HG03108 (cell line): ENCODE results near the gene RNLS.
"Not testable (repeated sequence)": the region's sequence is repeated elsewhere in the genome, so short reads cannot be mapped to it uniquely, and the experiment has no call there.

Source experiments
- ATAC-seq: cut with Tn5 transposase; IDR thresholded peaks from one replicate; pipeline ENCODE4 v1.9.1; 2021; ENCODE audit warnings: moderate library complexity; ENCODE audit not compliant: unreplicated experiment

The RNLS gene

GRCh38 chr10:88312855-88313254 is 270.3 kb downstream of the RNLS start:
- ATAC-seq = no peak

- ATAC-seq = no peak
Measured at GRCh38 chr10:88311264-88311663, 271.9 kb downstream of the RNLS start.

DNA sequence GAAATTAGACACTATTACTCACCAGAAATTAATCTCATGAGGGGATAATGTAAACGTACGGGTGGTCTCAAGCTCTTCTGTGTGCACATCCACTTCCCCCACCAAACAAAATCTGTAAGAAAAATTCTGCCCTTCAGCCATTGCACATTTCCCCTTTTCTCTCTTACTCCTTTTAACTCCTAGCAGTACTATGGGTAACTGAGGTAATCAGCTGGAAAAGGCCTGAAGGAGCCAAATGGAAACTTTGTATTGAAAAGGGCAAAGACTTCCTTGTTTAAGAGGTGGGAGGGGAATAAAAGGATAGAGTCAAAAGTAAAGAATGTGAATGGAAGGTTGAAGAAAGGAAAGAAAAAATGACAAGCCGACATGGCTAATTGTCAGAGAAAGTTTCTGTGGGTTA is 273.8 kb downstream of the RNLS start:
- ATAC-seq = no peak

DNA sequence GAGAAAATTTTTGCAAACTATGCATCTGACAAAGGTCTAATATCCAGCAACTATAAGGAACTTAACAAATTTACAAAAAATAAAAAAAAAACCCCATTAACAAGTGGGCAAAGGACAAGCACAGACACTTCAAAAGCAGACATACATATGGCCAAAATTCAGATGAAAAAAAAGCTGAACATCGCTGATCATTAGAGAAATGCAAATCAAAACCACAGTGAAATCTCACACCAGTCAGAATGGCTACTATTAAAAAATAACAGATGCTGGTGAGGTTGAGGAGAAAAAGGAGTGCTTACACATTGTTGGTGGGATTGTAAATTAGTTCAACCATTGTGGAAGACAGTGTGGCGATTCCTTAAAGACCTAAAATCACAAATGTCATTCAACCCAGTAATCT is 274.8 kb downstream of the RNLS start:
- ATAC-seq = not testable (repeated sequence)

GRCh38 chr10:88299787-88300186 is 283.3 kb downstream of the RNLS start:
- no peak for ATAC-seq

- ATAC-seq = no peak
Measured at GRCh38 chr10:88297103-88297502, 286.0 kb downstream of the RNLS start.

GRCh38 chr10:88293651-88294230 is 289.4 kb downstream of the RNLS start:
- ATAC-seq = no peak

GRCh38 chr10:88293073-88293472 is 290.0 kb downstream of the RNLS start:
- no peak for ATAC-seq

GRCh38 chr10:88292185-88292514 is 291.0 kb downstream of the RNLS start:
- ATAC-seq = no peak

DNA sequence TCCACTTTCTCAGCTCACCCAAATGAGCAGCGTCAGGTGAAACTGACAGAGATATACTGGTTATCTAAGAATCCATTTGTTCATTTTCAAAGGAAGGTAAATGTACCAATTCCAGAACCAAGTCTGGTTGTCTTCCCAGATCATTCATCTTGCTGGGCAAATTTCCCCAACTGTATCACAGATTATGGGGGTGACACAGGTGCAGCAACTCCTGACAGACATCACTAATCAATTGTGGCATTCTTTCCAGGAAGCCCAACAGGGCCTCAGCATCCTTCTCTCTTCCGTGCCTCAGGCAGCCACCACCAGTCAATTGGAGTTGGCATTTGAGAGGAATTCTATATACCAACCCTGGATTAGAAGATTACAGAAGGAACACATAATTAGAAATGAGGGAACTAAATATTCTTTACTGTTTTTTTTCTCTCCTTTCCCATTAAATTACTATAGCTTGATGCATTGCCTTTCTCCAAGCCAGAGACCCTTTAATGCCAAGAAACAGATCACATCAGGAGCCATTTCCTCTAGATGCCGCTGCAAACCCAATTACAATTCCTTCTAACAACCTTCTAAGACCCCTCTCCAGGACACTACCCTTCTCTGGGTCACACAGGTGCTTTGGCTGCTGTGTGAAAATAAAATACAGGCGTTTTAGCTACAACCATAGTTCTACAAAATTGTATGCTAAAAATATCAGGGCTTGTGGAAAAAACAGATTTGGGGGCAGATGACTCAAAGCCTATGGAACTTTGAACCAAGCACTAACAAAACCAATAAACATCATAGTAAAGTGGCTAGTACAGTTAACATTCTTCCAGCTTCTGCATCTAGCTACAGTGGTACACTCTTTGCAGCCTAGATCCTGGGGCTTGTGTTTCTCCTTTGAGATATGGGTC is 291.6 kb downstream of the RNLS start:
- ATAC-seq = no peak

- ATAC-seq = no peak
Measured at GRCh38 chr10:88289342-88289741, 293.8 kb downstream of the RNLS start.

GRCh38 chr10:88288320-88289059 is 294.6 kb downstream of the RNLS start:
- peak; percentile 57 for ATAC-seq

DNA sequence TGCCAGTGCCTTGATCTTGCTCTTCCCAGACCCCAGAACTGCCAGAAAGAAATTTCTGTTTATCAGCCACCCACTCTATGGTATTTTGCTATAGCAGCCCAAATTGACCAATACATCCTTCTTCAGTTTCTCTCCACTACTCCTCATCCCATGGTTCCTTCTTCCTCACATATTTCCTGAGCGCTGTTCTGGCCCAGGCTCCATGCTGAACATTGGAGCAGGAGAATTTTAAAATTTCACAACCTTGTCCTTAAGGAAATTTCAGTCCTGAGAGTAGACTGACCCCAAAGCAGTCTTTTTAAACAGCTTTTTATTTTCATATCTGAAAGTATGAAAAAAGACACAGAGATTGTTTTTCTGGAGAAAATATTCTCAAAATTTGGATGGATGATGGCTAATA is 297.1 kb downstream of the RNLS start:
- no peak for ATAC-seq

DNA sequence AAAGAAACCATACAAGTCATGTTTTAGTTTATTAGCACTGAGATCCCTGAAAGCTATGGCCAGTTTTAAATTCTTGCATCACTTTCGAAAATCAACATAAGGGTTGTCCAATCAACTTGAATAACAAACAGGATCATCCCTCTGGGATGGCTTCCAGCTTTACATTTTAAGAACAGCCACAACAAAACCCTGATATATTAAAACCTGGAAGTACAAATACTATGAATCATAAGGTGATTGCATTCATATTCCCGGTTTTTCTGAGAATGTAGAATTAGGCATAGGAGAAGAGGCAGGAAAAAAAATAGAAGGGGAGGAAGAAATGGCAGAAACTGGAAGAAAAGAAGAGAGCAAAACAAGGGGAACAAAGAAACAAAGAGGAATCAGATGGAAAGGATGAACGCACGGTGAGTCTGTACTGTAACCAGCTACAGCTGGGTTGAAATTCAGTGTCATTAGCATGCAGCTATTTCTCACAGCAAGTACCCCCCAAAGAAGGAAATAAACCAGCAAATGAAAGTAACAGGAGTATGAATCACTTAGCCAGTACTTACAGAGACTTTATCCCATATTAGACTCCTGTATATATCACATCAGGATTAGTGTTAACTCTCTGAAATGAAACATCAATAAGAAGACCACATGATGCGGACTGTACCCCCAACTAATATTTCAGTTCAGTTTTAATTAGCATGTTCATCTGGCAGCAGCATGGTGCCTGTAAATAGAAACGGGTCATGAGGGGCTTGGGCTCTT is 301.3 kb downstream of the RNLS start:
- ATAC-seq = no peak

DNA sequence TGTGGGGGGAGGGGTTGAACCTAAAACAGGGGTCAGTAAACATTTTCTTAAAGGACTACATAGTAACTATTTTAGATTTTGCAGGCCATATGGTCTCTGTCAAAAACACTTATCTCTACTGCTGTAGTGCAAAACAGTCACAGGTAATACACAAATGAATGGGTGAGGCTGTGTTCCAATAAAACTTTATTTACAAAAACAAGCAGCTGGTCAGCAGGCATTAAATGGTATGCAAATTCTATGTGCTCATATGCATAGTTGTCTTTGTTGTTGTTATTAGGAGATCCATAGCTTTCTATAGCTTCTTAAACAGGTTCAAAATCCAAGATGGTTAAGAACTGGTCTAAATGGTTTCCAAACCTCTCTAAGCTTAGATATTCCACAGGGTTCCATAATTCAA is 302.6 kb downstream of the RNLS start:
- no peak for ATAC-seq

DNA sequence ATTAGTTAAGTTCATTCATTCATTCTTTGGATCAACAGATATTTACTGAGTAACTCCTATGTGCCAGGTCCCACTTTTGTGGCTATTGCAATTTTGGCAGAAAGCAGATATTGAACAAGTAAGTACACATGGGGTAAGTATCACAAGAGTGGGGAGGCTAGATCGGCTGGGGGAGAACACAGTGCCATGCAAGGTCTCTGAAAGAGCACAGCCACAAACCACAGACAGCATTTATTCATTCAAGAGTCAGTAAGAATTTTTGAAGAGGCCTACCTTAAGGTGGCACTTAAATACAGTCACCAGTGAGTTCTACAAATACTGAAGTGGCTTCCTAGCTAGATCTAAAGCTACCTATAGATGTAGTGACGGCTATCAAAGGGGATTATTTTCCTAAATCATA is 304.2 kb downstream of the RNLS start:
- no peak for ATAC-seq

DNA sequence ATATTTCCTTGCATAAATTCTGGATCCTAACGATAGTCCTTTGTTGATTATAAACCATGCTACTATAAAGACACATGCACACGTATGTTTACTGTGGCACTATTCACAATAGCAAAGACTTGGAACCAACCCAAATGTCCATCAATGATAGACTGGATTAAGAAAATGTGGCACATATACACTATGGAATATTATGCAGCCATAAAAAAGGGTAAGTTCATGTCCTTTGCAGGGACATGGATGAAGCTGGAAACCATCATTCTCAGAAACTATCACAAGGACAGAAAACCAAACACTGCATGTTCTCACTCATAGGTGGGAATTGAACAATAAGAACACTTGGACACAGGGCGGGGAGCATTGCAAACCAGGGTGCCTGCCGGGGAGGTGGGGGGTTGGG is 306.2 kb downstream of the RNLS start:
- ATAC-seq = not testable (repeated sequence)

- no peak for ATAC-seq
Measured at GRCh38 chr10:88274286-88274685, 308.8 kb downstream of the RNLS start.

DNA sequence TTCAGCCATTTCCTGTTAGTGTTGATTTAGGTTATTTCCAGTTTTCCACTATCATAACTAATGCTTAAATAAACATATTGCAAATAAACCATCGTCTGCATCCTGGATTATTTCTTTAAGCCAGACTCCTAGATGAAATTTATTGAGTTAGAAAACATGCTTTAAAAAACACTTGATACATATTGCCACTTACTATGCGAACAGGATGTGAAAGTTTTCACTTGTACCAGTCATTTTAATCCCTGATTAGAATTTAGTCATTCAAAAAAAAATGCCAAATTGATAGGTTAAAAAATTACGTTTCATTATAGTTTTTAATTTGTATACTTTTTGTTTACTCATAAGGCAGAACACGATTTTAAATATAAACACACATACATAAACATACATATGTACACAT is 309.6 kb downstream of the RNLS start:
- no peak for ATAC-seq

- peak; percentile 26 for ATAC-seq
Measured at GRCh38 chr10:88271761-88272543, 311.2 kb downstream of the RNLS start.
